CD4-positive, alpha-beta T cell (primary cell): ENCODE measurements around the gene RHOU. TPM values are rescaled to one million over a fixed set of nuclear protein-coding genes. Genes with fewer than 3 reads are reported as not detected.

Experiments
- ATAC-seq: fragments of 200-7000 bp; cut with Tn5 transposase; one replicate; pipeline ENCODE4 v1.10.0; 2022; ENCODE audit warnings: mild to moderate bottlenecking; ENCODE audit not compliant: poor library complexity
- CTCF ChIA-PET: fragments of 350-600 bp; sonication (Branson Sonifier 250); formaldehyde crosslinking; loops from one replicate; lab custom pipeline; 2021; ENCODE audit warnings: antibody characterized with exemption, inconsistent platforms; lab: Charles Lee
- POLR2A ChIA-PET: fragments of 350-600 bp; sonication (Branson Sonifier 250); formaldehyde crosslinking; loops from one replicate; lab custom pipeline; 2021; ENCODE audit warnings: antibody characterized with exemption, inconsistent platforms; lab: Charles Lee
- DNase-seq, 14 experiments: peaks; one replicate each; pipeline ENCODE4 v3.0.0-alpha.2; 2013 to 2020; ENCODE audit warnings: mixed read lengths in 2 of 14
- H3K27ac ChIP-seq, 2 donors: one replicate each; pipeline versions ENCODE4 v1.5.1 to v1.7.0; 2013; ENCODE audit warnings: low read length in 2 of 2, low read depth in 1 of 2, mild to moderate bottlenecking in 1 of 2
- H3K27me3 ChIP-seq, 2 experiments: 1 replicate in 1 of 2; 2 replicates in 1 of 2; pipeline versions ENCODE4 v1.6.1 to v1.7.0; 2013; ENCODE audit warnings: low read length in 2 of 2, control low read depth in 1 of 2, mild to moderate bottlenecking in 1 of 2, moderate library complexity in 1 of 2; ENCODE audit not compliant: insufficient read depth in 2 of 2, control insufficient read depth in 1 of 2
- H3K36me3 ChIP-seq: one replicate; pipeline ENCODE4 v1.6.1; 2013; ENCODE audit warnings: low read length, control low read depth; ENCODE audit not compliant: insufficient read depth
- H3K4me1 ChIP-seq: one replicate; pipeline ENCODE4 v1.6.1; 2013; ENCODE audit warnings: low read length, control low read depth; ENCODE audit not compliant: insufficient read depth
- H3K4me3 ChIP-seq: one replicate; pipeline ENCODE4 v1.5.1; 2013; ENCODE audit warnings: mild to moderate bottlenecking, low read length, moderate library complexity
- H3K9me3 ChIP-seq, 2 experiments: 1 replicate in 1 of 2; 2 replicates in 1 of 2; pipeline versions ENCODE4 v1.6.1 to v1.7.0; 2013; ENCODE audit warnings: low read length in 2 of 2, mild to moderate bottlenecking in 2 of 2, control low read depth in 1 of 2, moderate library complexity in 1 of 2; ENCODE audit not compliant: control insufficient read depth in 1 of 2, insufficient read depth in 1 of 2
- H3K27ac Mint-ChIP-seq: one replicate; pipeline ENCODE4 v1.8.0; 2020; ENCODE audit warnings: mixed read lengths
- H3K27me3 Mint-ChIP-seq: one replicate; pipeline ENCODE4 v1.8.0; 2021; ENCODE audit warnings: mixed read lengths
- H3K36me3 Mint-ChIP-seq: one replicate; pipeline ENCODE4 v1.8.0; 2021; ENCODE audit warnings: low read depth, mixed read lengths
- H3K4me1 Mint-ChIP-seq: one replicate; pipeline ENCODE4 v1.8.0; 2021; ENCODE audit warnings: low read depth, mixed read lengths
- H3K4me3 Mint-ChIP-seq: one replicate; pipeline ENCODE4 v1.8.0; 2020; ENCODE audit warnings: mild to moderate bottlenecking, mixed read lengths
- H3K9me3 Mint-ChIP-seq: one replicate; pipeline ENCODE4 v1.8.0; 2020; ENCODE audit warnings: mixed read lengths
- intact Hi-C, 2 experiments: fragments of 100-400 bp; cut with DNase I in 1 of 2; cut with micrococcal nuclease in 1 of 2; formaldehyde crosslinking; loops; one replicate each; pipeline versions ENCODE4 v1.15.1 to v1.9.0; 2023 to 2025; cut with DNase I, micrococcal nuclease
- total RNA-seq, 174 experiments: library from RNA in 2 of 174; stranded (reverse) in 2 of 174; gene quantifications; one replicate each; pipeline ENCODE4 v1.2.3 and lab custom pipeline; 2021 to 2026
- TF ChIP-seq, protein P1 (sequence below): fragments of 200-600 bp; IDR thresholded peaks from one replicate; pipeline ENCODE4 v1.8.0; 2022; ENCODE audit warnings: antibody characterized with exemption, mild to moderate bottlenecking

Gene RHOU
- total RNA-seq, 2 experiments from 2014 or later: 1.2 TPM

- TF ChIP-seq, protein P1, sequence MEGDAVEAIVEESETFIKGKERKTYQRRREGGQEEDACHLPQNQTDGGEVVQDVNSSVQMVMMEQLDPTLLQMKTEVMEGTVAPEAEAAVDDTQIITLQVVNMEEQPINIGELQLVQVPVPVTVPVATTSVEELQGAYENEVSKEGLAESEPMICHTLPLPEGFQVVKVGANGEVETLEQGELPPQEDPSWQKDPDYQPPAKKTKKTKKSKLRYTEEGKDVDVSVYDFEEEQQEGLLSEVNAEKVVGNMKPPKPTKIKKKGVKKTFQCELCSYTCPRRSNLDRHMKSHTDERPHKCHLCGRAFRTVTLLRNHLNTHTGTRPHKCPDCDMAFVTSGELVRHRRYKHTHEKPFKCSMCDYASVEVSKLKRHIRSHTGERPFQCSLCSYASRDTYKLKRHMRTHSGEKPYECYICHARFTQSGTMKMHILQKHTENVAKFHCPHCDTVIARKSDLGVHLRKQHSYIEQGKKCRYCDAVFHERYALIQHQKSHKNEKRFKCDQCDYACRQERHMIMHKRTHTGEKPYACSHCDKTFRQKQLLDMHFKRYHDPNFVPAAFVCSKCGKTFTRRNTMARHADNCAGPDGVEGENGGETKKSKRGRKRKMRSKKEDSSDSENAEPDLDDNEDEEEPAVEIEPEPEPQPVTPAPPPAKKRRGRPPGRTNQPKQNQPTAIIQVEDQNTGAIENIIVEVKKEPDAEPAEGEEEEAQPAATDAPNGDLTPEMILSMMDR: no peak
- no peaks in the 10 kb centered on the region for H3K4me1 Mint-ChIP-seq
- DNase-seq (no peak), ATAC-seq (no peak)
- no peak overlapping the region for H3K27ac Mint-ChIP-seq
- no peaks in the 10 kb centered on the region for H3K27me3 Mint-ChIP-seq
- no peaks in the 10 kb centered on the region for H3K4me1 ChIP-seq
- no peaks in the 10 kb centered on the region for H3K36me3 Mint-ChIP-seq
- H3K27ac ChIP-seq: no peak overlapping the region
- H3K9me3 ChIP-seq: no peaks in the 10 kb centered on the region
- ChIA-PET POLR2A (no interaction called here), CTCF (no interaction called here)
- H3K4me3 ChIP-seq: no peak overlapping the region
- intact Hi-C loops: no loop called here
- no peaks in the 10 kb centered on the region for H3K27me3 ChIP-seq
- H3K36me3 ChIP-seq: no peaks in the 10 kb centered on the region
- H3K9me3 Mint-ChIP-seq: no peaks in the 10 kb centered on the region
- H3K4me3 Mint-ChIP-seq: no peak overlapping the region
These were observed 13.9 kb upstream of the RHOU start for GRCh38 chr1:228721407-228721806.

DNA sequence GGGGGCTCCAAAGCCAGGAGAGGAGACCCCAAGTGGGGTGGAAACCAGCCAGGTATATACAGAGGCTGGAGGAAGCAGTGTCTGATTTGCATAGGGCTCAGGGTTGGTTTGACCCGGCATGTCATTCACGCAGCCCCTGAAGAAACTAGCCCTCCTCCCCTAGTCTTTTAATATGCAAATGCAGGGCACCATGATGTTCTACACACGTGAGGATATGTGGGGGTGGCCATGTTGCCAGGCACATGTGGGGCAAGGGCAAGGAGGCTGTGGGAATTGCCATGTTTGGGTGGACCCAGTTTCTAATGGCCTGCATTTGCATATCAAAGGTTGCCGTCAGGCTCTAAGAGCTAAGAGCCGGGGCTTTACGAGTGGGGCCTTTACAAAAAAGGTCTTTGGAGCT lies 12.0 kb upstream of the RHOU start:
- DNase-seq (no peak), ATAC-seq (no peak)
- Histone ChIP-seq H3K36me3 (no peaks in the 10 kb centered on the region), H3K4me1 (no peaks in the 10 kb centered on the region), H3K4me3 (no peak overlapping the region), H3K9me3 (no peaks in the 10 kb centered on the region), H3K27me3 (no peaks in the 10 kb centered on the region), H3K27ac (no peak overlapping the region)
- H3K4me1 Mint-ChIP-seq: no peaks in the 10 kb centered on the region
- H3K9me3 Mint-ChIP-seq: no peaks in the 10 kb centered on the region
- ChIA-PET POLR2A (no interaction called here), CTCF (no interaction called here)
- TF ChIP-seq, protein P1: no peak
- H3K27me3 Mint-ChIP-seq: no peaks in the 10 kb centered on the region
- H3K27ac Mint-ChIP-seq: no peak overlapping the region
- no peak overlapping the region for H3K4me3 Mint-ChIP-seq
- intact Hi-C loops: no loop called here
- no peaks in the 10 kb centered on the region for H3K36me3 Mint-ChIP-seq

DNA sequence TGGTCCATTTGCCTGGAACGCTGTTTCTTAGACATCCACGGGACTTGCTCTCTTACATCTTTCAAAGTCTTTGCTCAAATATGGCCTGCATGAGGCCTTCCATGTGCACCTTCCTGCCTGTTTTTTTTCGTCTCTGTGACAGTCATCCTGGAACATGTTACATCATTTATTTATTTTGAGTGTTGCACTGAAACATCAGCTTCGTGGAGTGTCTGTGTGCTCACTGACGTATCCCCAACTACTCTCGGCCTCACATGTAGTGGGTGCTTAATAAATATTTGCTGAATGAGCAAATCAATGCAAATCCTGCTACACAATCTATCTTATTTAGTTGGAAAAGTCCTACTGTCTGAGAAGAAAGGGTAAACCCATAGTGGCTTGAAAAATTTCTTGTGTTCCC lies 11.4 kb upstream of the RHOU start:
- CTCF ChIA-PET: no interaction called here
- H3K9me3 Mint-ChIP-seq: no peaks in the 10 kb centered on the region

More for the DNA sequence above, 11.4 kb upstream of the RHOU start:
- intact Hi-C loops: no loop called here
- H3K27me3 Mint-ChIP-seq: no peaks in the 10 kb centered on the region
- POLR2A ChIA-PET: no interaction called here
- no peak overlapping the region for H3K4me3 Mint-ChIP-seq
- Histone ChIP-seq H3K36me3 (no peaks in the 10 kb centered on the region), H3K4me3 (no peak overlapping the region), H3K27ac (no peak overlapping the region), H3K9me3 (no peaks in the 10 kb centered on the region), H3K4me1 (no peaks in the 10 kb centered on the region), H3K27me3 (no peaks in the 10 kb centered on the region)
- no peak for ATAC-seq
- no peak for DNase-seq
- no peak overlapping the region for H3K27ac Mint-ChIP-seq
- TF ChIP-seq, protein P1: no peak
- H3K36me3 Mint-ChIP-seq: no peaks in the 10 kb centered on the region
- no peaks in the 10 kb centered on the region for H3K4me1 Mint-ChIP-seq
